Hepatocyte (in vitro differentiated cells): ENCODE results near the gene CTNNA3. TPM values are rescaled to one million over a fixed set of nuclear protein-coding genes. Genes with fewer than 3 reads are reported as not detected.

Experiments
- DNase-seq: peaks from one replicate; pipeline ENCODE4 v3.0.0-alpha.2; 2016; ENCODE audit warnings: low spot score
- H2AFZ ChIP-seq: fragments of 200-600 bp; sonication (generic); 2 replicates; pipeline ENCODE4 v1.6.0; 2016; ENCODE audit warnings: antibody characterized with exemption, mild to moderate bottlenecking
- H3K27ac ChIP-seq: fragments of 200-600 bp; sonication (generic); 2 replicates; pipeline ENCODE4 v1.5.1; 2016; ENCODE audit warnings: mild to moderate bottlenecking
- H3K27me3 ChIP-seq: fragments of 200-600 bp; sonication (generic); 2 replicates; pipeline ENCODE4 v1.6.1; 2016
- H3K36me3 ChIP-seq: fragments of 200-600 bp; sonication (generic); replicated peaks from 2 replicates; pipeline ENCODE4 v1.5.1; 2016; ENCODE audit warnings: low read depth; ENCODE audit not compliant: insufficient read depth
- H3K4me1 ChIP-seq: fragments of 200-600 bp; sonication (generic); 2 replicates; pipeline ENCODE4 v1.5.1; 2016; ENCODE audit warnings: mild to moderate bottlenecking, moderate library complexity; ENCODE audit not compliant: insufficient read depth
- H3K4me2 ChIP-seq: fragments of 200-600 bp; sonication (generic); 2 replicates; pipeline ENCODE4 v1.6.0; 2016
- H3K4me3 ChIP-seq: fragments of 200-600 bp; sonication (generic); 2 replicates; pipeline ENCODE4 v1.5.1; 2016; ENCODE audit warnings: mild to moderate bottlenecking
- H3K79me2 ChIP-seq: fragments of 200-600 bp; sonication (generic); 2 replicates; pipeline ENCODE4 v1.6.0; 2017; ENCODE audit warnings: mild to moderate bottlenecking
- H3K9me2 ChIP-seq: fragments of 200-600 bp; sonication (generic); replicated peaks from 2 replicates; pipeline ENCODE4 v1.6.0; 2017; ENCODE audit warnings: mild to moderate bottlenecking; ENCODE audit not compliant: insufficient read depth
- H3K9me3 ChIP-seq: fragments of 200-600 bp; sonication (generic); 2 replicates; pipeline ENCODE4 v1.5.1; 2016; ENCODE audit warnings: low read depth, mild to moderate bottlenecking
- H4K20me1 ChIP-seq: fragments of 200-600 bp; sonication (generic); 2 replicates; pipeline ENCODE4 v1.6.0; 2016; ENCODE audit warnings: mild to moderate bottlenecking; ENCODE audit not compliant: insufficient read depth, poor library complexity, severe bottlenecking
- CTCF ChIP-seq: fragments of 200-600 bp; sonication (generic); IDR thresholded peaks from 2 replicates; pipeline ENCODE4 v1.5.1; 2016; ENCODE audit warnings: antibody characterized with exemption, mild to moderate bottlenecking; ENCODE audit not compliant: poor library complexity
- EZH2 ChIP-seq: fragments of 200-600 bp; sonication (generic); IDR thresholded peaks from 2 replicates; pipeline ENCODE4 v1.6.1; 2016; ENCODE audit warnings: antibody characterized with exemption, mild to moderate bottlenecking, borderline replicate concordance
- EZH2phosphoT487 ChIP-seq: fragments of 200-600 bp; sonication (generic); IDR thresholded peaks from one replicate; pipeline ENCODE4 v1.6.1; 2018; ENCODE audit warnings: antibody characterized with exemption, mild to moderate bottlenecking, low read depth, moderate library complexity; ENCODE audit not compliant: unreplicated experiment, severe bottlenecking
- WGBS: methylation state at CpG from one replicate; pipeline ENCODE4 v1.1.6; 2016; ENCODE audit warnings: low lambda C conversion rate; ENCODE audit errors: missing lambda C conversion rate; 5-methylcytosine and 5-hydroxymethylcytosine counted together
- polyA plus RNA-seq: library from polyadenylated mRNA; unstranded; fragments of >200 nt; fragmentation: Nextera tagmentation; extraction: Ambion mirVana; gene quantifications from 2 replicates; pipeline ENCODE4 v1.2.1, GENCODE V29; 2016
- total RNA-seq: library from RNA; depleted of rRNA; stranded (reverse); fragments of >200 nt; gene quantifications from 2 replicates; pipeline ENCODE4 v1.2.3, GENCODE V29; 2014

CTNNA3 gene
- total and polyA plus RNA-seq, 2 experiments from 2014 or later: 12.9 to 25.9 TPM

- Histone ChIP-seq H3K36me3 (no peaks in the 10 kb centered on the region), H3K4me1 (no peaks in the 10 kb centered on the region), H3K27me3 (no peaks in the 10 kb centered on the region), H3K4me3 (no peak overlapping the region), H3K9me3 (no peaks in the 10 kb centered on the region), H2AFZ (no peak overlapping the region), H4K20me1 (no peaks in the 10 kb centered on the region), H3K4me2 (no peak overlapping the region), H3K79me2 (no peaks in the 10 kb centered on the region), H3K9me2 (no peaks in the 10 kb centered on the region), H3K27ac (no peak overlapping the region)
- DNase-seq: no peak
- WGBS: 75% methylated on average over 10 of the region's 10 CpGs
- TF ChIP-seq EZH2 (no peak), CTCF (no peak), EZH2phosphoT487 (no peak)
Measured at GRCh38 chr10:67612577-67613537, 83.1 kb downstream of the CTNNA3 start.

- no peak for TF ChIP-seq EZH2
- no peak for TF ChIP-seq EZH2phosphoT487
- TF ChIP-seq CTCF: no peak
- Histone ChIP-seq H3K9me3 (no peaks in the 10 kb centered on the region), H4K20me1 (no peaks in the 10 kb centered on the region), H3K4me1 (no peaks in the 10 kb centered on the region), H3K4me3 (no peak overlapping the region), H2AFZ (no peak overlapping the region), H3K27ac (no peak overlapping the region), H3K36me3 (no peaks in the 10 kb centered on the region), H3K9me2 (no peaks in the 10 kb centered on the region), H3K79me2 (no peaks in the 10 kb centered on the region), H3K27me3 (no peaks in the 10 kb centered on the region), H3K4me2 (no peak overlapping the region)
- no peak for DNase-seq
Measured at GRCh38 chr10:67612176-67612575, 83.8 kb downstream of the CTNNA3 start.

GRCh38 chr10:67609996-67610793 is 85.8 kb downstream of the CTNNA3 start:
- no peaks in the 10 kb centered on the region for H3K9me3 ChIP-seq
- H2AFZ ChIP-seq: no peak overlapping the region
- no peak overlapping the region for H3K4me2 ChIP-seq
- H3K36me3 ChIP-seq: no peaks in the 10 kb centered on the region
- no peaks in the 10 kb centered on the region for H3K27me3 ChIP-seq
- H3K79me2 ChIP-seq: no peaks in the 10 kb centered on the region
- H3K27ac ChIP-seq: no peak overlapping the region
- DNase-seq: no peak
- no peaks in the 10 kb centered on the region for H3K9me2 ChIP-seq
- no peaks in the 10 kb centered on the region for H3K4me1 ChIP-seq
- 78% methylated on average over 6 of the region's 6 CpGs for WGBS
- no peaks in the 10 kb centered on the region for H4K20me1 ChIP-seq
- H3K4me3 ChIP-seq: no peak overlapping the region
- TF ChIP-seq EZH2phosphoT487: no peak
- no peak for TF ChIP-seq EZH2
- TF ChIP-seq CTCF: no peak
